Thymus (tissue), 11 donors: ENCODE data around the gene SLC33A1. TPM values are rescaled to one million over a fixed set of nuclear protein-coding genes. Genes with fewer than 3 reads are reported as not detected.
A peak's percentile ranks its signal among the peaks of the same experiment; 100 is the strongest.

Experiments used
- DNase-seq, 9 donors: peaks; one replicate each; pipeline ENCODE4 v3.0.0-alpha.2; 2013; ENCODE audit warnings: low spot score in 9 of 9, low read depth in 6 of 9, missing footprints in 1 of 9
- H3K27ac ChIP-seq, 2 donors: one replicate each; pipeline ENCODE4 v1.5.1; 2013; ENCODE audit warnings: control low read depth in 1 of 2, low read depth in 1 of 2, low read length in 1 of 2, mild to moderate bottlenecking in 1 of 2, moderate library complexity in 1 of 2
- H3K27me3 ChIP-seq, 2 donors: one replicate each; pipeline ENCODE4 v1.5.1; 2013; ENCODE audit warnings: low read length in 1 of 2; ENCODE audit not compliant: control insufficient read depth in 2 of 2, insufficient read depth in 1 of 2
- H3K36me3 ChIP-seq, 2 donors: one replicate each; pipeline ENCODE4 v1.5.1; 2013; ENCODE audit warnings: low read length in 1 of 2, mild to moderate bottlenecking in 1 of 2, moderate library complexity in 1 of 2; ENCODE audit not compliant: control insufficient read depth in 2 of 2, insufficient read depth in 2 of 2
- H3K4me1 ChIP-seq, 2 donors: one replicate each; pipeline ENCODE4 v1.5.1; 2013; ENCODE audit warnings: low read length in 2 of 2; ENCODE audit not compliant: control insufficient read depth in 2 of 2, insufficient read depth in 2 of 2
- H3K4me3 ChIP-seq, 2 donors: one replicate each; pipeline ENCODE4 v1.5.1; 2013; ENCODE audit warnings: low read length in 2 of 2, control low read depth in 1 of 2, mild to moderate bottlenecking in 1 of 2
- H3K9me3 ChIP-seq, 2 donors: one replicate each; pipeline ENCODE4 v1.5.1; 2013; ENCODE audit warnings: low read length in 1 of 2, mild to moderate bottlenecking in 1 of 2; ENCODE audit not compliant: control insufficient read depth in 2 of 2, insufficient read depth in 1 of 2
- WGBS: extraction: QIAGEN DNeasy Blood & Tissue Kit; methylation state at CpG from one replicate; pipeline ENCODE4 v1.1.7; 2013; 5-methylcytosine and 5-hydroxymethylcytosine counted together
- polyA plus RNA-seq: library from polyadenylated mRNA; stranded (reverse); fragments of 200-250 nt; gene quantifications from one replicate; pipeline ENCODE4 v1.2.3, GENCODE V29; 2013
- total RNA-seq: library from RNA; stranded (reverse); fragments of 120-200 nt; gene quantifications from one replicate; pipeline ENCODE4 v1.2.4, GENCODE V29; 2013
- donor health status: healthy.

Gene SLC33A1
- total and polyA plus RNA-seq, 2 donors, result 13.9 to 26.6 TPM

DNA sequence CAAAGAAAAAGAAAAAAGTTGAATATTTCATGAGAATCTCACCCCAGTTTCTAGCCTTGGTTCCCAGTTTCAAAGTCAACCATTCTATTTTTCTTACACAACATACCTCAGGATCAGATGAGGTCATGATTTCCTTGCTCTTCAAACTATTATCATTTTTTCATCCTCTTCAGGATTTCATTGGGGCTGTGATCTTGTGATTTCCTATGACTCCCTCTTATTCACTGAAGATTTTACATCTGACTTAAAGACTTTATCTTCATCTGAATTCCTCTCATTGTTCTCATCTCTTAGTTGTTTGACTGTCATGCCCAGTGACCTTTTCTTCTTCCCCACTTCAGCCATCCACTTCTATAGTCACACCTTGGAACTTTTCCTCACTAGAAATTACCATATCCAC lies 45.0 kb downstream of the SLC33A1 start:
- Histone ChIP-seq H3K4me1 (peaks cover 0 to 3% of the 10 kb centered on the region in 2 donors), H3K36me3 (no peaks in the 10 kb centered on the region), H3K4me3 (no peak overlapping the region), H3K9me3 (no peaks in the 10 kb centered on the region), H3K27me3 (no peaks in the 10 kb centered on the region), H3K27ac (no peak overlapping the region)
- no peak for DNase-seq

GRCh38 chr3:155807823-155808222 lies 46.4 kb downstream of the SLC33A1 start:
- Histone ChIP-seq H3K27me3 (no peaks in the 10 kb centered on the region), H3K27ac (no peak overlapping the region), H3K4me3 (no peak overlapping the region), H3K36me3 (no peaks in the 10 kb centered on the region), H3K4me1 (peaks cover 0 to 3% of the 10 kb centered on the region in 2 donors), H3K9me3 (no peaks in the 10 kb centered on the region)
- no peak for DNase-seq
- 98% methylated on average over 2 of the region's 2 CpGs for WGBS

GRCh38 chr3:155805802-155806618 lies 48.2 kb downstream of the SLC33A1 start, which contains the start of gene C3orf33:
TSS of gene C3orf33 (minus strand) at chr3:155806278. CDS start at chr3:155806252, 26 bp downstream.
- no peaks in the 10 kb centered on the region for H3K36me3 ChIP-seq
- DNase-seq, result peak; percentile 29 to 83 (median 62)
- H3K27me3 ChIP-seq, result no peaks in the 10 kb centered on the region
- peak within 1 kb of the TSS; percentile 66 to 90 for H3K4me3 ChIP-seq
- H3K27ac ChIP-seq, result peak within 1 kb of the TSS in 1 of 2 donors; percentile 5
- under 1% methylated on average over 61 of the region's 61 CpGs for WGBS
- no peaks in the 10 kb centered on the region for H3K9me3 ChIP-seq
- peaks cover 0 to 3% of the 10 kb centered on the region in 2 donors for H3K4me1 ChIP-seq

DNA sequence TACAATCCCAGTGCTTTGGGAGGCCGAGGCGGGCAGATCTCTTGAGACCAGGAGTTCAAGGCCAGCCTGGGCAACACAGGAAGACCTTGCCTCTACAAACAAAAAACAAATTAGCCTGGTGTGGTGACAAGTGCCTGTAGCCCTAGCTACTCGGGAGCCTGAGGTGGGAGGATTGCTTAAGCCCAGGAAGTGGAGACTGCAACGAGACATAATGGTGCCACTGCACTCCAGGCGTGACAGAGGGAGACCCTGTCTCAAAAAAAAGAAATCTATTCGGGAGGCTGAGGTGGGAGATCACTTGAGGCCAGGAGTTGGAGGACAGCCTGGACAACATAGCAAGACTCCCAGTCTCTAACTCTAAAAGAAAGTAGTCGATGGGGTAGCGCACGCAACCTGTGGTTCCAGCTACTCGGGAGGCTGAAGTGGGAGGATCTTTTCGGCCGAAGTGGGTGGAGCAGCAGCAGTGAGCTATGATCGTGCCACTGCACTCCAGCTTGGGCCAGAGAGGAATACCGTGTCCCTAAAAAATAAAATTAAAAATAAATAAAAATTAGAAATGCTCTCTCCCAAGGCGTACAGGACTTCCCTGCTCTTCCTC lies 48.9 kb downstream of the SLC33A1 start:
- no peak overlapping the region for H3K27ac ChIP-seq
- H3K4me1 ChIP-seq, result peaks cover 0 to 3% of the 10 kb centered on the region in 2 donors
- H3K4me3 ChIP-seq, result peak overlapping the region; percentile 66 to 90
- H3K36me3 ChIP-seq, result peaks cover 0 to under 1% of the 10 kb centered on the region in 2 donors
- no peaks in the 10 kb centered on the region for H3K9me3 ChIP-seq
- WGBS, result 65% methylated on average over 15 of the region's 15 CpGs
- DNase-seq, result peak in 1 of 9 donors; percentile 4
- no peaks in the 10 kb centered on the region for H3K27me3 ChIP-seq

GRCh38 chr3:155804323-155804722 lies 49.9 kb downstream of the SLC33A1 start:
- H3K27ac ChIP-seq, result no peak overlapping the region
- no peak overlapping the region for H3K4me3 ChIP-seq
- no peak for DNase-seq
- peaks cover 0 to 3% of the 10 kb centered on the region in 2 donors for H3K36me3 ChIP-seq
- H3K4me1 ChIP-seq, result peaks cover 0 to 3% of the 10 kb centered on the region in 2 donors
- no peaks in the 10 kb centered on the region for H3K27me3 ChIP-seq
- no peaks in the 10 kb centered on the region for H3K9me3 ChIP-seq

DNA sequence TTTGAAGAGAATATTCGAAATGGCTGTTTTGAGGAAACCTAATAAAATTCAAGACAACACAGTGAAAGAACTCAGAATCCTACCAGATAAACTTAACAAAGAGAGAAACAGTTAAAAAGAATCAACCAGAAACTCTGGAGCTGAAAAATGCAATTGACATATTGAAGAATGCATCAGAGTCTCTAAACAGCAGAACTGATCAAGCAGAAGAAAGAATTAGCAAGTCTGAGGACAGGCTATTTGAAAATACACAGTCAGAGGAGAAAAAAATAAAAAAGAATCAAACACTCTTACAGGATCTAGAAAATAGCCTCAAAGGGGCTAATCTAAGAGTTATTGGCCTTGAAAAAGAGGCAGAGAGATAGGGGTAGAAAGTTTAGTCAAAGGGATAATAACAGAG lies 61.7 kb downstream of the SLC33A1 start:
- H3K4me1 ChIP-seq, result no peaks in the 10 kb centered on the region
- H3K36me3 ChIP-seq, result no peaks in the 10 kb centered on the region
- WGBS, result 97% methylated on average over 1 of the region's 1 CpG
- no peak overlapping the region for H3K27ac ChIP-seq
- H3K27me3 ChIP-seq, result no peaks in the 10 kb centered on the region
- H3K4me3 ChIP-seq, result no peak overlapping the region
- DNase-seq, result no peak
- H3K9me3 ChIP-seq, result peaks cover 0 to 6% of the 10 kb centered on the region in 2 donors

DNA sequence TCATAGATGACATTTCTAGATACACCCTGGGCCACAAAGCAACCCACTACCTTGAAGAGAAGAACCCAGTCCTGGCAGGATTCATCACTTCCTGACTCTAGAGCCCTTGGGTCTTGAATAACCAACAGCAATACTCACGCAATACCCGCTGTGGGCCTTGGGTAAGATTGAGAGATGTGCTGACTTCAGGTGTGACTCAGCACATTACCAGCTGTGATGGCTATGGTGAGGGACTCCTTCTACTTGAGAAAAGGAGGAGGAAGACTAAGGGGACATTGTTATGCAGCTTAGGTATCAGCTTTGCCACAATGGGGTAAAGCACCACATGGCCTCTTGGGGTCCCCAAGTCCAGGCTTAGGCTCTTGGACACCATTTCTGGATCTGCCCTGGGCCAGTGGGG lies 63.0 kb downstream of the SLC33A1 start:
- no peaks in the 10 kb centered on the region for H3K4me1 ChIP-seq
- H3K27me3 ChIP-seq, result no peaks in the 10 kb centered on the region
- H3K27ac ChIP-seq, result no peak overlapping the region
- DNase-seq, result no peak
- WGBS, result over 99% methylated on average over 2 of the region's 2 CpGs
- peaks cover 0 to 6% of the 10 kb centered on the region in 2 donors for H3K9me3 ChIP-seq
- no peak overlapping the region for H3K4me3 ChIP-seq
- H3K36me3 ChIP-seq, result no peaks in the 10 kb centered on the region

DNA sequence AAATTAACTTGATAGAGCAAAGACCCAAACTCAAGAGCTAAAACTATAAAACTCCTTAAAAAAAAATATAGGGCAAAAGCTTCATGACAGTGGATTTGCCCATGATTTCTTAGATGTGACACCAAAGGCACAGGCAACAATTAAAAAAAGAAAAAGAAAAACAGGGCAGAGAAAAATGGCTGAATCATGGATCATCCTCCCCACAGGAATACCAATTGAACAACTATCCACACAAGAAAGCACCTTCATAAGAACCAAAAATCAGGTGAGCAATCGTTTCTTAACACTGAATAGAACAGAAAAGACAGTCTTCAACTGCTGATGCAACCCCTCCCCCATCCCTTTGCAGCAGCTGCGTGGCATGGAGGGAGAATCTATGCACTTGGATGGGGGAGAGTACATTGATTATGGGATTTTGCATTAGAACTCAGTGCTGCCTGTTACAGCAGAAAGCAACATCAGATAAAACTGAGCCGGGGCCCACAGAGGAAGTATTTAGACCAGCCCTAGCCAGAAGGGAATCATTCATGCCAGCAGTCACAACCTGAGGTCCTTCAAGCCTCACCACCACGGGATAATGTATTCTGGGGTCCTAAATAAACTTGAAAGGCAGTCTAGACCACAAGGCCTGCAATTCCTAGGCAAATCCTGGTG lies 63.8 kb downstream of the SLC33A1 start:
- Histone ChIP-seq H3K4me3 (no peak overlapping the region), H3K36me3 (no peaks in the 10 kb centered on the region), H3K27ac (no peak overlapping the region), H3K9me3 (peaks cover 0 to 6% of the 10 kb centered on the region in 2 donors), H3K27me3 (no peaks in the 10 kb centered on the region), H3K4me1 (no peaks in the 10 kb centered on the region)
- WGBS, result 75% methylated on average over 4 of the region's 4 CpGs
- no peak for DNase-seq
